GM19099 (cell line): ENCODE results near the gene ZNF326.

Experiments
- POLR2A ChIP-seq: IDR thresholded peaks from 3 replicates; pipeline ENCODE4 v1.6.1; 2011; ENCODE audit warnings: low read depth; ENCODE audit not compliant: insufficient read length; ENCODE audit errors: extremely low read depth

Gene ZNF326

GRCh38 chr1:89958851-89959654 lies 35.9 kb upstream of the ZNF326 start:
- no peak for TF ChIP-seq POLR2A

GRCh38 chr1:89959719-89960118 lies 35.2 kb upstream of the ZNF326 start:
- TF ChIP-seq POLR2A = no peak

DNA sequence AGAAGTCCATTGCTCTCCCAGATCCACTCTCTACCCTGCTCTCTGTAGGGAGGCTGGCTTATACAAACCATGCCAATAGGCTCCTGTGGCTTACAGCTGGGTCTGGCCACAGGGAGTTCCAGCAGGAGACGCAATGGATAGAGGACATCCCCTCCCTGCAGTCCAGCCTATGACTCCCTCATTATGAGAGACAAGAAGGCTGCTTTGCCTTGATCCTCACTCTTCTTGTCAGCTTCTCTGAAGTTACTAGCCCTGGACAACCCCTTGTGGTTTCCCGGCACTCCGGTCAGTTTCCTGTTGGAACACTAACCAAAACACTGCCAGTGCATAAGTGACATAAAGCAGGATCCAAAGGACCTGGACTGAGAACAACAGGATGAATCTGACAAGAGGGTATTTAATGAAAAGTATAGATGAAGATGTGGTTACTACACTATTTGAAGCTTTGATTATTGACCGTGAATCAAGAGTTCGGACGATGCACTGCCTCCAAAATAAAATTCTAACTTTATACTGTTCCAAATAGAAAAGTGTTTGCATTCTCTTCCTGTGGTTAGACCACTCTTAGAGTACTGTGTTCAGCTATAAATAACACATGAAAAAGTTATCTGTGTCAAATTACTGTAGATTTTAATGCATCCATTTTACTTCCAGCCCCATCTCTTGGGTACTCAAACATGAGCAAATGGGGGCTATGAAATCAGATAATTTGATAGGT lies 32.7 kb upstream of the ZNF326 start:
- TF ChIP-seq POLR2A = no peak

DNA sequence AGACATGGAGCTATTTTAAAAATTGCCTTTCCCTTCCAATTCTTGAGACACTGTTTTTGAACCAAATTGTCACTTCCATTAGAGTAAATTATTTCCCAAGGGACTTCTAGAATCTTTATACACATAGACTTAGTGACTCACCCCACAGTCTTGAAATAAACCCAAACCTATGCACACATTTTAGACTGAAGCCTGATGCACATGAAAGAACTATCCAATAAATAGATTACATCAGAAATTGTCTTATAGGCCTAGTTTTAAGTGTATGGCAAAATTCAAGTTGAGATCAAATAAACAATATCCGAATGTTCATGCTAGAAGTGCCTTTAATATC lies 32.2 kb upstream of the ZNF326 start:
- no peak for TF ChIP-seq POLR2A

DNA sequence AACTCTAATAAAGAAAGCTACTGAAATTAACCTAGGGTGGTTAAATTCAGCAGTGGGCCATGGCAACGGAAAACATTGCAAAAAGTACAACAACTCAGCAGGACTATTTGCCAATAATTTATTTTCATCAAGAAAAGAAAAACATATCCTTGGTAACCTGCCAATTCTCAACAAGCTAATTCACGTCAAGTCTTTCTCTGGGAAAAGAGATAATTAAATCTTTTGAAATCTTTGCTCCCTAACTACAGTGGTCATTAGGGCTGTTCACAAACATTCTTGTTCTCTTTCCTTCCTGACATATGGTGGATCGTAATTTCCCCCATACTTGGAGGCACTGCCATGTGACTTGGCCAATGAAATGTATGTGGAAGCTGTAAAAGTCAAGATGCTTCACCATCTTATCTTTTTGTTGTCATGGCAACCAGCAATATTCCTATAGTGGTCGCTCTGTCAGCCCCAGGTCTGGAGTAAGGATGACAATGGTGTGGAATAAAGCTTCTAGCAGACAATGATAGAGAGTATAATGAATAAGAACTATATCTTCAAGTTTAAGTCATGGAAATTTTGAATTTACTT lies 29.6 kb upstream of the ZNF326 start:
- TF ChIP-seq POLR2A = no peak

- no peak for TF ChIP-seq POLR2A
Observed at GRCh38 chr1:89966656-89967055, 28.3 kb upstream of the ZNF326 start.

DNA sequence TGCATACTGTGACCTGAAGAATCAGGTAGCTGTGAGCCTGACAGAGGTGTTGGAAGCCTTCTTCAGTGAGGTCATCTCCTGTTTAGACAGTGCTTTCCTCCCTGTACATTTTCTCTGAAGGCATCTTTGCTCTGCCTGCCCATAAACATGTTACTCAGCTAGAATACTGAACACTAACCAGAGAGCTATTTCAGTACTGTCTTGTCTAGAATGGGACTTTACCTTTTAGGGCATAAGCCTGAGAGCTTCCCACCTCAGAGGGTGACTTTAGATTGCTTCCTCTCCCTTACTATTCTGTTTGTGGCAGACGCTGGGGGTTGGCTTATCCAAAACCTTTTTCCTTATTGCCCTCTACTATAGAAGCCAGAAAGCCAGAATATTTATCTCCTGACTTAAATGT lies 23.3 kb upstream of the ZNF326 start:
- no peak for TF ChIP-seq POLR2A

DNA sequence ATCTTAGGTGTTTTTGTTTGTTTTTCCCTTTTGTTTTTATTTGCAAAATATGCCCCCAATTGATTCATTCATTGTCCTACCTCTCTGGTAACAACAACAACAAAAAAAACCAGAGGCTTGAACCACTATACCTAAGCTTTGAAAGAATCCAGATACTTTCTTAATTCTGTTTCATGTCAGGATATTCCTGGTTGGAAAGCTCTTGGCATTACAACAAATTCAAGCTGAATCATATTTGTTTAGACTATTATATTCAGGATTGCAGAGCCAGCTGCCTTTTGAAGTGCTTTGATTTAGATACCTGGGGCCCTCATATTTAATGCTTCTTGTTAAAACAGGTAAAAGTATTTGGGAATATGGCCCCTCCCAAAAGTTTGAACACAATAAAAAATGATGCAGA lies 22.9 kb upstream of the ZNF326 start:
- no peak for TF ChIP-seq POLR2A

DNA sequence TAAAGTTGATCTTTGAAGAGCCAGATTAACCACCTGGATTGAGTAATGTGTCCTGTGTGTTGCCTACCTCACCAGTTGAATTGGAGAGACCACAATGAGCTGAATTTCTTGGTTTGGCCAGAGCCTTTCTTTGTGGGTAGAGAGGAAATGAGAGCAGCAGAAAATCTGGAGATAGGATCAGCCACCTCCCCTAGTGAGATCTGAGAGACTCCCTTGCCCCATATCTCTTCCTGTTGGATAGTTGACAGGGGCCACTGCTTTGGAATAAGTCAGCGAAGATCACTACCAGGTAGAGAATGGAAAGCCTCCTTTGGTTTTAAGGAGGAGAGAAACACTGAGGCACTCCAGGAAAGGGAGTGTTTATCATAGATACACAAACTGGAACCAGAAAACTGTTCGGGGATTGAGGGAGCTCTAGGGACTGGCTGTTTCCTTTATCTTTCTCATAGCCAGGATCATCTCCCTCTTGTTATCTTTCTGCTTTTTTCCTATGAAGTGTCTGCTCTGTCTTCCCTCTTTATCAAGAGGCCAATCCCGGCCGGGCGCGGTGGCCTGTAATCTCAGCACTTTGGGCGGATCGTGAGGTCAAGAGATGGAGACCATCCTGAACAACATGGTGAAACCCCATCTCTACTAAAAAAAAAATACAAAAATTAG lies 21.3 kb upstream of the ZNF326 start:
- no peak for TF ChIP-seq POLR2A

- no peak for TF ChIP-seq POLR2A
Observed at GRCh38 chr1:89974256-89974655, 20.7 kb upstream of the ZNF326 start.

DNA sequence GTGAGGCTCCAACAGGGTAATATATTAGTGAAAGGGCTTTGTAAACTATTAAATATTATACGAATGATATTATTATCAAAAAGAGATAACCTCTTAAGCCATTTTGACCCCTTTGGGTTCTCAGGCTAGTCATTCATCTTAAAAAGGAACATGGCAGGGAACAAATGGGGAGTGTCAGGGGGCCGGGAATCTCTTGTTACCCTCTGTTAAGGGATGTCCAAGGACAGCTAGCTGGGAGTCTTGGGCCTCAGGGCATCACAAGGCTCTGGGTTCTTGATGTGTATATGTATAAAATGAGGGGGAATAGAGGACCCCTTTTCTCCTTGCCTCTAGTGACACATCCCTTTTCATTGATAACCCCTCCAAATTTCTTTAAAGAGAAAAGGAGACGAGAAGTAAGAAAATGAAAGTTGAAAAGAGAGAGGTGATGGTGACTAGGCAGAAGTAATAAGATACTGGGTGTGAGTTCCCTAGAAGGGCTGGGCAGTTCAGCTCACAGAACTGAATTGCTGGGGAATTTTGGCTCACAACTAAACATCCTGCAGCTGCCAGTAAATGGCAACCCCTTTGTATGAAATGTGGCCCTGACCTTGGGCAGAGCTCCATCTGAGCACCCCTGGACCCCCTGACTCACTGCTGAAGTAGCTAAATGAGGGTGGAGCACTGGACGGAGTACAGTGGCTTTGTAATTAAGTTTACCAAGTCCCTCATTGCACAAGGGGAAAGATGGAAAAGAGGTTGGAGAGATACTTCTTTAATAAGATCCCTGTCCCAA lies 20.0 kb upstream of the ZNF326 start:
- no peak for TF ChIP-seq POLR2A

DNA sequence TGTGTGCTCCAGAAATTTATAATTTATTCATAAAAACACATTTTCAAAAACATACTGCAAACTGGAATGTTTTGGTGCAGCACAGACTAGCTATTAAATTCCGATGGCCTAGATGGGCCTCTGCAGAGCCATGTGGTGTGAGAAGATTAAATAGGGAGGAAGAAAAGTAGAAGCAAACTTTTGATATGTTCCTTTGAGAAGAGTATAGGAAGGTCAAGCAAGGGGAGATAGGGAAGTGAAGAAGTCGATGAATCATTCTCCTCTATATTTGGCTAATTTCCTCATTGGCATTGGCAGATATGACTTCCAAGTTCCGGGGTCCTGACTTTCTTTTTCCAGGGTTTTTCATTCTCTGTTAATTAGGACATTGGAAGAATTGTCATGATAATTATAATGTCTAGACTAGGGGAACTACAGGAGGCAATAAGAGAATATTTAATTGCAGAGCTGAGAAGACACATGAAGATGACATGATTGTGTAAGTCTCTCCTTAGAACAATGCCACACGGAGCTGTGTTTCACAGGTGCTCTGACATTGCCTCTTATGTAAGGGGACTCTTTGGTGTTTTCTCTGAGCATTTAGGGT lies 19.3 kb upstream of the ZNF326 start:
- no peak for TF ChIP-seq POLR2A

- TF ChIP-seq POLR2A = no peak
Observed at GRCh38 chr1:89978755-89979154, 16.2 kb upstream of the ZNF326 start.

DNA sequence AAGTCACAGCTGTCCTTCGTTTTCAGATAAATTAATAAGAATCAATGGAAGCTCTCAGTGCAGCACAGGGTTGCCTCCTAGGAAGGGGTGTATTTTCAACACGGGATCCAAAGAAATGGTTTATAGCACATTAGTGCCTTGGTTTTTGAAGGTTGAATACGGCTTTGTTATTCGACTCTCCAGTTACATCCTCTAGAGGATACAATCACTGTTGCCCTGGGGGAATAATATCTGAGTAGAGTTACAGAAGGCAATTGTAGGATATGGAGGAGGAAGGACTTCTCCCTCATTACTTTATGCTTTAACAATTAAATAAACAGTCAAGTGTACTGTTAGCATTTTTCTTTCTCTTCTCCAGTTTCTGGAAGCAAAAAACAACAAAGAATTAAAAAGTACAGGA lies 14.3 kb upstream of the ZNF326 start:
- no peak for TF ChIP-seq POLR2A
